Endothelial cell of umbilical vein (primary cell): Measurements from ENCODE around the gene ZNF74. TPM values are rescaled to one million over a fixed set of nuclear protein-coding genes. Genes with fewer than 3 reads are reported as not detected.

Experiments used
- BruUV-seq: library from RNA; stranded (reverse); fragments of 400-500 nt; replicated peaks from 2 replicates; lab custom pipeline; 2021; lab: Mats Ljungman, UMichigan
- CTCF ChIA-PET: fragments of 300-600, 350-600 bp; sonication (Branson Sonifier 250); formaldehyde crosslinking; loops from one replicate; lab custom pipeline; 2021; ENCODE audit warnings: antibody characterized with exemption, inconsistent platforms; lab: Charles Lee
- POLR2A ChIA-PET: fragments of 300-600, 350-600 bp; sonication (Branson Sonifier 250); formaldehyde crosslinking; loops from one replicate; lab custom pipeline; 2021; ENCODE audit warnings: antibody characterized with exemption, inconsistent platforms; lab: Charles Lee
- DNase-seq: peaks from one replicate; pipeline ENCODE4 v3.0.0-alpha.2; 2011; ENCODE audit warnings: low read depth, low spot score
- FAIRE-seq: peaks from 2 replicates; lab custom pipeline; 2011; peaks lifted over from hg19 to GRCh38; lab: Jason Lieb, UNC
- H2AFZ ChIP-seq: 2 replicates; pipeline ENCODE4 v1.6.0; 2012; ENCODE audit warnings: low read depth, low read length, control low read depth, inconsistent platforms
- H3K27ac ChIP-seq: 2 replicates; pipeline ENCODE4 v1.5.1; 2011; ENCODE audit warnings: low read depth, mild to moderate bottlenecking, control low read depth, low read length, moderate library complexity; ENCODE audit not compliant: insufficient read depth
- H3K27me3 ChIP-seq, 2 experiments: 2 replicates each; pipeline versions ENCODE4 v1.6.0 to v1.6.1; 2011; ENCODE audit warnings: low read length in 2 of 2, mixed read lengths in 1 of 2; ENCODE audit not compliant: control insufficient read depth in 2 of 2, insufficient read depth in 2 of 2
- H3K36me3 ChIP-seq, 2 experiments: 2 replicates in 1 of 2; 3 replicates in 1 of 2; pipeline ENCODE4 v1.5.1; 2011; ENCODE audit warnings: low read length in 2 of 2, mild to moderate bottlenecking in 1 of 2, moderate library complexity in 1 of 2; ENCODE audit not compliant: control insufficient read depth in 2 of 2, insufficient read depth in 2 of 2; ENCODE audit errors: extremely low read depth in 1 of 2
- H3K4me1 ChIP-seq: 3 replicates; pipeline ENCODE4 v1.5.1; 2011; ENCODE audit warnings: mild to moderate bottlenecking, low read length; ENCODE audit not compliant: control insufficient read depth, insufficient read depth; ENCODE audit errors: extremely low read depth
- H3K4me2 ChIP-seq: 2 replicates; pipeline ENCODE4 v1.6.1; 2011; ENCODE audit warnings: low read length, control low read depth, mixed read lengths; ENCODE audit not compliant: insufficient read depth
- H3K4me3 ChIP-seq, 3 experiments: fragments of 200-600 bp in 1 of 3; sonication (generic), shearing (Covaris generic) in 1 of 3; replicated peaks in 1 of 3; 2 replicates each; pipeline ENCODE4 v1.5.1; 2011 to 2016; ENCODE audit warnings: control low read depth in 3 of 3, low read length in 3 of 3, mild to moderate bottlenecking in 2 of 3, inconsistent platforms in 1 of 3, low read depth in 1 of 3, moderate library complexity in 1 of 3; ENCODE audit not compliant: insufficient read depth in 1 of 3
- H3K79me2 ChIP-seq: 2 replicates; pipeline ENCODE4 v1.6.0; 2012; ENCODE audit warnings: low read length, inconsistent platforms; ENCODE audit not compliant: control insufficient read depth, insufficient read depth
- H3K9ac ChIP-seq: replicated peaks from 2 replicates; pipeline ENCODE3; 2011; ENCODE audit warnings: low read length, control low read depth; ENCODE audit not compliant: insufficient read depth; ENCODE audit errors: extremely low read depth
- H3K9me1 ChIP-seq: replicated peaks from 3 replicates; pipeline ENCODE4 v1.6.0; 2011; ENCODE audit warnings: mild to moderate bottlenecking, low read length; ENCODE audit not compliant: control insufficient read depth, insufficient read depth; ENCODE audit errors: extremely low read depth
- H3K9me3 ChIP-seq: replicated peaks from 2 replicates; pipeline ENCODE4 v1.5.1; 2012; ENCODE audit warnings: low read length, inconsistent platforms; ENCODE audit not compliant: control insufficient read depth, insufficient read depth
- H4K20me1 ChIP-seq: replicated peaks from 2 replicates; pipeline ENCODE3; 2011; ENCODE audit warnings: mild to moderate bottlenecking, low read length; ENCODE audit not compliant: control insufficient read depth, insufficient read depth; ENCODE audit errors: extremely low read depth
- EZH2 ChIP-seq: IDR thresholded peaks from 2 replicates; pipeline ENCODE4 v1.6.1; 2012; ENCODE audit warnings: borderline replicate concordance, low read depth, mild to moderate bottlenecking, moderate library complexity, low read length, inconsistent platforms; ENCODE audit not compliant: severe bottlenecking
- FOS ChIP-seq: IDR thresholded peaks from 2 replicates; pipeline ENCODE4 v1.6.1; 2011; ENCODE audit warnings: mild to moderate bottlenecking, low read length, moderate library complexity, borderline replicate concordance; ENCODE audit not compliant: insufficient read depth
- GATA2 ChIP-seq: IDR thresholded peaks from 2 replicates; pipeline ENCODE4 v1.7.0; 2011; ENCODE audit warnings: low read depth, mild to moderate bottlenecking, moderate library complexity, mixed read lengths, low read length; ENCODE audit not compliant: insufficient read length, insufficient read depth
- JUN ChIP-seq: IDR thresholded peaks from 2 replicates; pipeline ENCODE4 v1.6.1; 2011; ENCODE audit warnings: borderline replicate concordance, low read depth; ENCODE audit not compliant: insufficient read length, insufficient read depth
- MYC ChIP-seq: IDR thresholded peaks from one replicate; pipeline ENCODE4 v1.6.1; 2011; ENCODE audit warnings: mild to moderate bottlenecking, low read depth, low read length
- POLR2A ChIP-seq: IDR thresholded peaks from 2 replicates; pipeline ENCODE4 v1.6.1; 2012; ENCODE audit warnings: low read depth, mild to moderate bottlenecking, control low read depth, low read length
- POLR2AphosphoS5 ChIP-seq: IDR thresholded peaks from 2 replicates; pipeline ENCODE4 v1.6.1; 2012; ENCODE audit warnings: low read depth, mild to moderate bottlenecking, control low read depth, low read length, moderate library complexity; ENCODE audit not compliant: insufficient read depth
- dilution Hi-C: fragments of 300-500 bp; cut with MboI; formaldehyde crosslinking; loops from one replicate; pipeline ENCODE4 v1.15.0; 2019; ENCODE audit warnings: low sequenced_read_pairs; ENCODE audit not compliant: extremely low pct_ligation_motif_present
- intact Hi-C: fragments of 100-400 bp; cut with micrococcal nuclease; formaldehyde crosslinking; loops from one replicate; pipeline ENCODE4 v1.10.0; 2022
- polyA plus RNA-seq, 4 experiments: library from polyadenylated mRNA; depleted of rRNA in 3 of 4; stranded (reverse) in 3 of 4; unstranded in 1 of 4; fragments of >200 nt; gene quantifications; 2 replicates each; pipeline versions ENCODE4 v1.2.1 to v1.2.3, GENCODE V29; 2011 to 2012; ENCODE audit warnings: missing spikeins in 1 of 4
- total RNA-seq: library from RNA; stranded (reverse); gene quantifications from 2 replicates; pipeline ENCODE4 v1.2.3, GENCODE V29; 2021
- TF ChIP-seq, protein P1 (sequence below): IDR thresholded peaks from 2 replicates; pipeline ENCODE4 v1.6.1; 2011; ENCODE audit not compliant: insufficient read depth, insufficient read length
- TF ChIP-seq, protein P2 (sequence below), 2 donors: IDR thresholded peaks; 1 replicate in 1 of 2; 2 replicates in 1 of 2; pipeline ENCODE4 v1.5.1; 2011; ENCODE audit warnings: low read length in 2 of 2, mild to moderate bottlenecking in 2 of 2, moderate library complexity in 2 of 2, control low read depth in 1 of 2, inconsistent platforms in 1 of 2, low read depth in 1 of 2; ENCODE audit not compliant: insufficient read depth in 1 of 2; ENCODE audit errors: extremely low read depth in 1 of 2

ZNF74 gene
- total and polyA plus RNA-seq, 2 donors (not counting 3 experiments of a cell fraction or from before 2014, with no cell fraction given), result 8.6 to 13.4 TPM

- H3K9me1 ChIP-seq, result no peaks in the 10 kb centered on the region
- no peaks in the 10 kb centered on the region for H3K27me3 ChIP-seq
- FAIRE-seq (no peak), DNase-seq (no peak)
- intact Hi-C loops, result no loop called here
- H4K20me1 ChIP-seq, result no peaks in the 10 kb centered on the region
- H3K27ac ChIP-seq, result no peak overlapping the region
- H3K36me3 ChIP-seq, result peaks cover 0 to 12% of the 10 kb centered on the region in 2 experiments
- H3K4me2 ChIP-seq, result no peak overlapping the region
- no TSS peak for BruUV-seq
- dilution Hi-C loops, result no loop called here
- H3K4me1 ChIP-seq, result no peaks in the 10 kb centered on the region
- no peaks in the 10 kb centered on the region for H3K79me2 ChIP-seq
- TF ChIP-seq FOS (no peak), POLR2AphosphoS5 (no peak), POLR2A (no peak), GATA2 (no peak), EZH2 (no peak), JUN (no peak), MYC (no peak)
- TF ChIP-seq, protein P1, sequence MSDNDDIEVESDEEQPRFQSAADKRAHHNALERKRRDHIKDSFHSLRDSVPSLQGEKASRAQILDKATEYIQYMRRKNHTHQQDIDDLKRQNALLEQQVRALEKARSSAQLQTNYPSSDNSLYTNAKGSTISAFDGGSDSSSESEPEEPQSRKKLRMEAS, result no peak
- TF ChIP-seq, protein P2, sequence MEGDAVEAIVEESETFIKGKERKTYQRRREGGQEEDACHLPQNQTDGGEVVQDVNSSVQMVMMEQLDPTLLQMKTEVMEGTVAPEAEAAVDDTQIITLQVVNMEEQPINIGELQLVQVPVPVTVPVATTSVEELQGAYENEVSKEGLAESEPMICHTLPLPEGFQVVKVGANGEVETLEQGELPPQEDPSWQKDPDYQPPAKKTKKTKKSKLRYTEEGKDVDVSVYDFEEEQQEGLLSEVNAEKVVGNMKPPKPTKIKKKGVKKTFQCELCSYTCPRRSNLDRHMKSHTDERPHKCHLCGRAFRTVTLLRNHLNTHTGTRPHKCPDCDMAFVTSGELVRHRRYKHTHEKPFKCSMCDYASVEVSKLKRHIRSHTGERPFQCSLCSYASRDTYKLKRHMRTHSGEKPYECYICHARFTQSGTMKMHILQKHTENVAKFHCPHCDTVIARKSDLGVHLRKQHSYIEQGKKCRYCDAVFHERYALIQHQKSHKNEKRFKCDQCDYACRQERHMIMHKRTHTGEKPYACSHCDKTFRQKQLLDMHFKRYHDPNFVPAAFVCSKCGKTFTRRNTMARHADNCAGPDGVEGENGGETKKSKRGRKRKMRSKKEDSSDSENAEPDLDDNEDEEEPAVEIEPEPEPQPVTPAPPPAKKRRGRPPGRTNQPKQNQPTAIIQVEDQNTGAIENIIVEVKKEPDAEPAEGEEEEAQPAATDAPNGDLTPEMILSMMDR (IDR thresholded peaks at IDR 0.05; ENCODE audit: extremely low read depth in 1 of 2, insufficient read depth in 1 of 2, low read depth in 1 of 2, low read length in 2 of 2), result no peak
- H3K9ac ChIP-seq, result no peak overlapping the region
- H3K4me3 ChIP-seq, result no peak overlapping the region
- ChIA-PET CTCF (interaction anchor here (1.1 kb wide), 1 partner anchor 33 kb away, joined by 3 read pairs; no protein-coding TSS in a partner anchor), POLR2A (no interaction called here)
- H2AFZ ChIP-seq, result no peak overlapping the region
- no peaks in the 10 kb centered on the region for H3K9me3 ChIP-seq
Observed at GRCh38 chr22:20423008-20423905, 29.3 kb downstream of the ZNF74 start.
